Skin of body (tissue), 2 donors: Measurements from ENCODE around the gene AKR1C2. TPM values are rescaled to one million over a fixed set of nuclear protein-coding genes. Genes with fewer than 3 reads are reported as not detected.
"Not testable (repeated sequence)": the region's sequence is repeated elsewhere in the genome, so short reads cannot be mapped to it uniquely, and the experiment has no call there.

ENCODE experiments used
- DNase-seq: peaks from one replicate; lab custom pipeline; 2025; lab: John Stamatoyannopoulos, UW
- total RNA-seq: library from RNA; depleted of rRNA; stranded (reverse); fragments of >200 nt; gene quantifications from one replicate; pipeline ENCODE4 v1.2.3, GENCODE V29; 2014

AKR1C2 gene
- total RNA-seq = 4.5 TPM

DNA sequence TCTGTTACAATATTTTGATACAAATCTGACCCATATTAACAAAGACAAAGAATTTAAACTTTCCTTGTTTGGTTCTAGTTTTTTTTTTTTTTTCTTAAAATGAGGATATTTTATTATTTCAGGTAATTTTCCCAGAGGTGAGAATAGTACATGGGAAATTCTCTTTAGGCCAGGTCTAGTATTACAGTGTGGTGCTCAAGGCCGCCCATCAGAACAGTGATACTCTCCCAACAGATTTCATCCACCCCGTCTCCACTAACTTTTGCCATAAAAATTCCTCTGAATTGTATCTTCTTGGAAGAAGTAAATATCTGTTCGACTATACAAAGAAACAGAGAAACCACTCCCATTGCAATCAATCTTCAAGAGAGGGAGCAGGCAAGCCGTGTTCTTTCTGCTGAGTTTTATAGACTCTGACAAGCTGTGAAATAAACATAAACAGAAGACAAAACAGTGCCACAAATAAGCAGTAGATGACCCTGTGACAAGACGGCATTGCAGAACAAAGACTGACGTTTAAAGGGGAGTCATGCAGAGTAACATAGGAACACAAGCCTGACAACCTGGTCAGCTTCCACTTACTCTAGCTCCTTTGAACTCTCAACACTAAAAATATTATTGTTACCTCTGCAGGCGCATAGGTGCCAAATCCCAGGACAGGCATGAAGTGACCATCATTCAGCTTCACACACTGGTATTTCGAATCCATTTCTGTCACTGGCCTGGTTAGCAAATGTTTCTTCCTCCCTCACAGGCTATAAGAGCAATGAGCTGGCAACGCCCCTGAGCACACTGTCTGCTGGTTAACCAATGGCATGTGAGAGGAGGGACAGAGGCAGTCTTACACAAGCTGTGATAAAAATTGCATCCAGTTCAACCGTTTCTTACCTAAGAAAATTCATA is at the start of gene AKR1C2:
Gene AKR1C2 (minus strand): TSS at position 731 of the 903 bp plus-strand sequence. CDS start 22 bp downstream, at position 709.
- not testable (repeated sequence) for DNase-seq

DNA sequence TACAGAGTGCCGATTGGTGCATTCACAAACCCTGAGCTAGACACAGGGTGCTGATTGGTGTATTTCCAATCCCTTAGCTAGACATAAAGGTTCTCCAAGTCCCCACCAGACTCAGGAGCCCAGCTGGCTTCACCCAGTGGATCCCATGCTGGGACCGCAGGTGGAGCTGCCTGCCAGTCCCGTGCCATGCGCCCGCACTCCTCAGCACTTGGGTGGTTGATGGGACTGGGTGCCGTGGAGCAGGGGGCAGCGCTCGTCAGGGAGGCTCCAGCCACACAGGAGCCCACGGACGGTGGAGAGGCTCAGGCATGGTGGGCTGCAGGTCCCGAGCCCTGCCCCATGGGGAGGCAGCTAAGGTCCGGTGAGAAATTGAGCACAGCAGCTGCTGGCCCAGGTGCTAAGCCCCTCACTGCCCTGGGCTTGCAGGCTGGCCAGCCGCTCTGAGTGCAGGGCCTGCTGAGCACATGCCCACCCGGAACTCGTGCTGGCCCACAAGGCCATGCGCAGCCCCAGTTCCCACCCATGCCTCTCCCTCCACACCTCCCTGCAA is 49.4 kb upstream of the AKR1C2 start:
- DNase-seq = not testable (repeated sequence)

DNA sequence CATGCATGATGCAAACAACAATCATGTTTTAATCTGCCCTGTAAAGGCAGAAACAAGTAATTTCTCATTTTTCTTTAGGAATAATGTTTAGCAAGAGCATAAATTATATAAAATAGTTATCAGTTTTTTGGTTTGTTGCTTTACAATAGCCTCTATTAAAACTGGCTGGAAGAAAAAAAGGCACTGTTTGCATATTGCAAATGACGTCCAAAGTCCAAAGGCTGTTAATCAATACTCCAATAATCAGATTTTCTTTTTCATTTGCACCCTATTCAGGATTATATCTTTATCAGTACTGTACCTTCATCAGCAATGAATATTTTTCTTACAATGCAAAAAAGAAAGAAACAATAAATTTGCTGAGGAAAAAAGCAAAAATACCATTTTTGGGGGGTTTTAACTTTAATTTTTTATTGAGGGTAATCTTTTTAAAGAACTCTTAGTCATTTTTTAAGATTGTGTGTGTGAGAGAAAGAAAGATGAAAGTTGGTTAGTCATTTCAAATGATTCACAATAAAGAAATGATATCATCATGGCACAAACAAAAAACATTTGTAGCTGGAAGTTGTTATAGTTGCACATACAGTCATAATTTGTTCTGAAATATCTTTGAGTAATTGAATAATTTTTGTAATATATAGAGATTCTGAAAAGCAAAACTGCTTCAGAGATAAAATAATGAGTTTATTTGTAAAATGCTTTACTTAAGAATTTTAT is 44.4 kb upstream of the AKR1C2 start:
- no peak for DNase-seq

DNA sequence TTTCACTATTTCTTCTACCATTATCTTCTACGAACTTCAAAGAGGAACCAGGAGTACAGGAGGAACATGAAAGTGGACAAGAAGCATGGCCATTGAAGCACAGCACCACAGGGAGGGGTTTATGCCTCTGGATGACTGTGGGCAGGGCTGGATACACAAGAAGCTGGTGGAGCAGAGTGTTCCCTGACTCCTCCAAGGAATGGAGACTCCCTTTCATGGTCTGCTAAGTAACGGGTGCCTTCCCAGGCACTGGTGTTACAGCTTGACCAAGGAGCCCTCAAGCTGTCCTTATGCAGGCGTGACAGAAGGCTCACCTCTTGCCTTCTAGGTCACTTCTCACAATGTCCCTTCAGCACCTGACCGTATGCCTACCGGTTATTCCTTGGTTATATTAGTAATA is 43.4 kb upstream of the AKR1C2 start:
- DNase-seq = not testable (repeated sequence)

DNA sequence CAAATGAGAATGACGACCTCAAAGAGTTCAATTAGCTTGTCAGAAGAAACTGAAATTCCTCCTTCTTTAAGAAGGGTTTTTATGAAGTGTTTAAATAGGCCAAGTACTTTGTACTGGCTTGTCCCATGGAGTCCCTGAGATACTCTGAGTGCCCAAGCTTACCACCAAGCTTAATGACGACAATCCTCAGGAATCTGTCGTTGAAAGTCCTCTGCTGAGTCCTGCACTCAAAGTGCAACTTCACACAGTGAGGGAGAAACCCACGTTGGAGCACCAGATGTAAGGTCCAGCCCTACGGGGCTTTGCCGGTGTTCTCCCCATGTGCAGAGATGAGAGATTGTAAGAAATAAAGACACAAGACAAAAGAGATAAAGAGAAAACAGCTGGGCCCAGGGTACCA is 42.8 kb upstream of the AKR1C2 start:
- DNase-seq = no peak

DNA sequence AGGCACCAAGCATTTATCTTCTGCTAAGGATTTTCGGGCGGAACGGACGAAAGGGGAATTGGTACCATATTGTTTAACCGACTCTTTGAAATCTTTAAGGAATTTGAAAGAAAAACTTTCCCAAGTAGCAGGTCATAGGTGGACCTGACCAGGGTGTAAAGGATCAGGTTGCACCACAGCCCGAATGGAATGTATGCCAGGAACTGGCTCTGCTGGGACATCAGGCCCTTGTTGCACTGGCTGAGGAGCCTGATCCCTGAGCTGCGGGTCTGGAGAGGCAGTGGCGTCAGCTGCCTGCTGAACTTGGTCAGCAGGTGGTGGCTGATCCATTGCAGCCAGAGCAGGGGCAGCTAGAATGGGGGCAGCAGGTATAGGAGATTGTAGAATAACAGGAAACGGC is 41.4 kb upstream of the AKR1C2 start:
- no peak for DNase-seq

DNA sequence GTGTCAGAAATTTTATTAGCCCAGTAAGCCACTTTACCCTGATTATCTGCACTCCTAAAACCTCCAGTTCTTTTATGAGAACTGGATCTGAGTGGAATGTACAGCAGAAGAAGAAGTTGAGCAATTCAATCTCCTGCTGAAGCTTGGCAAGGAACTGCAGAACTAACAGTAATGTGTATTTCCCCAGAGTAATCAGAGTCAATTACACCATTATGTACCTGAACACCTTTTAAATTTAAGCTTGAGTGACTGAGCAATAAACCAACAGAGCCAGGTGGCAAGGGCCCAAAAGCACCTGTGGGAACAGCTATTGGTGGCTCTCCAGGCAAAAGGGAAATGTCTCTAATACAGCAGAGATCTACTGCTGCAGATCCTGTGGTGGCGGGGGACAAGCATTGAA is 40.1 kb upstream of the AKR1C2 start:
- DNase-seq = no peak

DNA sequence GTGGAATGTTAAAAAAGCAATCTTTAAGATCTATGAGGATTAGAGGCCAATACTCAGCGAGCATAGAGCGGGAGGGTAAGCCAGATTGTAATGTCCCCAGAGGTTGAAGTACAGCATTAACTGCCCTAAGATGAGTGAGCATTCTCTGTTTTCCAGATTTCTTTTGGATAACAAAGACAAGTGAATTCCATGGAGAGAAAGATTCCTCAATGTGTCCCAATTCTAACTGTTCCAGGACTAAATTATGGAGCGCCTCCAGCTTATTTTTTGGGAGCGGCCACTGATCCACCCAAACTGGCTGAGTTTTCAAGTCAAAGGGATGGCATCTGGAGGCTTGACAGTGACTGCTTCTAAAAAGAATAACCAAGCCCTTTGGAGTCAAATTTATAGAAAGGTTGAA is 39.3 kb upstream of the AKR1C2 start:
- DNase-seq = no peak

DNA sequence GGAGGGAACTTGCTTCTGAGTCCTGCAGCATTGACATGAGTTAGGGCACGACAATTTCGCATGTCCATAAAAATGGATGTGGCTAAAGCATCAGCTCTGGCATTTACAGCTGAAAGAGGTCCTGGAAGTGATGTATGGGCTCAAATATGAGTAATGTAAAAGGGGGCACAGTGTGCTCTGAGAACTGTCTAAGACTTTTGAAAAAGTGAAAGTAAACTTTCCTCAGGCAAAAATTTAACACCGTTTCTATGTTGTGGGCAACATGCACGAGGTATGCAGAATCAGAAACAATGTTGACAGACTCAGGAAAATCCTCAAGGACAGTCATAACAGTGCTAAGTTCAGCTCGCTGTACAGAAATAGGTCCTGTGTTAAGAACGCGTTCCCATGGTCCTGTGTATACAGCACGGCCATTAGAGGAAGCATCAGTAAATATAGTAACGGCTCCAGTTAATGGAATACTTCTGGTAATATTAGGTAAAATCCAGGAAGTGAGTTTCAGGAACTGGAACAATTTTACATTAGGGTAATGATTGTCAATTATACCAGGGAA is 37.9 kb upstream of the AKR1C2 start:
- no peak for DNase-seq

DNA sequence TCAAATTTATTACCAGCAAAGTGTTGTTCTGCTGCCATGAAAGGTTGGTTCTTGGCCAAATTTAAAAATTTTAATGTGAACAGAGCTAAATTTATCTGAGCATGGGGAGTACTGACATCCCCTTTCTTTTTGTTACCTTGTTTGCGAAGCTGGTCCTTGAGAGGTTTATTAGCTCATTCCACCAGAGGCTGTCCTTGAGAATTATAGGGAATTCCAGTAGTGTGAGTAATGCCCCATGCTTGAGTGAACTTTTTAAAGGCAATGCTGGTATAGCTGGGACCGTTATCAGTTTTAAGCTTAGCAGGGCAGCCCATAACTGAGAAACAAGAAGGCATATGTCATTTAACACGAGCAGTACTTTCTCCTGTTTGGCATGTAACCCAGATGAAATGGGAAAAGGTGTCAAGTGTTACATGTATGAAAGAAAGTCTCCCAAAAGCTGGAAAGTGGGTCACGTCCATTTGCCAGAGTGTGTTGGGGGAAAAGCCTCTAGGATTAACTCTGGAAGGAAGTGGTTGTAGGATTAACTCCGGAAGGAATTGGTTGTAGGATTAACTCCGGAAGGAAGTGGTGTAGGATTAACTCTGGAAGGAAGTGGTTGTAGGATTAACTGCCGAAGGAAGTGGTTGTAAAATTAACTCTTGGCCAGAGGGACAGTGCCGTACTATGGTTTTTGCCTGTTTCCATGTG is 37.3 kb upstream of the AKR1C2 start:
- no peak for DNase-seq

DNA sequence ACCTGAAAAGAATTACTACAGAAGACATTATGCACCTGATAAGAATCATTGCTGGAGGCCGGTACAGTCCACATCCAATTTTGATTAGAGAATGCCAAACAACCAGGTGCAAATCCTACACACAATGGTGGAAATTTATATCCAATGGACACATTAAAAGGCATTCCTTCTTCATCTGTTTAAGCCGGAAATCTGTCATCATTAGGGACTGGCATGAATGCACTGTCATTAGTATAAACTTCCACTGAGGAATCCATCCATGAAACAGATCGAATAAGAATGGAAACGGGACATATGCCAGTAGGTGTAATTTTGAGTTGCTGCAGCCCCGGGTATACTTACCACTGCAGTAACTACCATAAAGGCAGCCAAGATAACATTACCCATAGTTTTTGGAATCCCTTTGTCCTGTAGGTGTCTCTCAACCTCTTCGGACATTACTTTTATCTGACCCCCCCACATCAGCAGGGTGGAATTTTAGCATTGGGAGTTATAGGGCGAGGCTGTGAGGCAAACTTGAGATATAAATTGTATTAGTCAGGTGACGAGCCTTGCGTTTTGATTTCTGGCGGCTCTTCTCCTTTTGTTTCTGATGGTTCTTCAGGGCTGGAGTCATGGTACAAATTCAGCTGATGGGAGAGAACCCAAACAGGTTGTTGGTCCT is 36.5 kb upstream of the AKR1C2 start:
- DNase-seq = no peak

DNA sequence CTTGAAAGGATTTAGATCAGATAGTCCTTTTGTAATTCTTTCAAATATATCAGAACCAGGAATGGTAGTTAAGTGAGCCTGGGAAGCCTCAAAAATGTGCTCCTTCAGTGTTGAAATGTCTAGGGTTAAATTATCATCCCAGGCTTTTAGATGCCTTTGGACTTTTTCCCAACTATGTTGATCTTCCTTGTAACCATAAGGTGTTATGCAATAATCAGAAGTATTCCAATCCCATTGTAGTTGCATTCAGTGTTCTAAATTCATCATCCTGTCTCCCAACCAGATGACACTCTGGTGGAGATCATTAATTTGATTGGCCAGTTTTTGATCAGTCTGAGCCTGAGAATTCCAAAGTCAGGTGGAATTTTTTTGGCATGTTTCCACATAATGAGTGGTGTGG is 35.1 kb upstream of the AKR1C2 start:
- DNase-seq = no peak

DNA sequence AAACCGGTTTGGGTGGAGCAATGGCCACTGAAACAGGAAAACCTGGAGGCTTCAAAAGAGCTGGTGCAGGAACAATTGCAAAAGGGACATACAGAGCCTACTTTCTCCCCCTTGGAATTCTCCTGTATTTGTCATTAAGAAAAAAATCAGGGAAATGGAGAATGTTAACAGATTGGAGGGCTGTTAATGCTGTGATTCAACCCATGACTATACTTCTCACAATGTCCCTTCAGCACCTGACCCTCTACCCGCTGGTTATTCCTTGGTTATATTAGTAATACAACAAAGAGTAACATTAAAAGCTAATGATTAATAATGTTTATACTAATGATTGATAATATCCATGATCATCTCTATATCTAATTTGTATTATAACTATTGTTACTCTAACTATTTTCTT is 34.4 kb upstream of the AKR1C2 start:
- DNase-seq = no peak

DNA sequence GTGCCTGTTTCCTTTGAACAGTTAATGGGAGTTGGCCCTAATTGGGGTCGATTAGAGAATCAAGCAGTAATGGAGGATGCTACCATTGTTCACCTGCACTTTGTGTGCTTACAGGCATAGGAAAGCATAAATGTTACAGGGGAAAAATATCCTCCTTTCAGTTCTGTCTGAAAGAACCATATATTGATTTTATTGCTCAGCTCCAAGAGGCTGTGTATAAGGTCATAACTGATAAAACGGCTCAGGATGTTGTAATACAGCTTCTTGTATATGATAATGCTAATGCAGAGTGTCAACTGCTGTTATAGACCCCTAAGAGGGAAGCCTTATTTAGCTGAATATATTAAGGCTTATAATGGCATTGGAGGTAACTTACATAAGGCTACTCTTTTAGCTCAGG is 32.9 kb upstream of the AKR1C2 start:
- no peak for DNase-seq

DNA sequence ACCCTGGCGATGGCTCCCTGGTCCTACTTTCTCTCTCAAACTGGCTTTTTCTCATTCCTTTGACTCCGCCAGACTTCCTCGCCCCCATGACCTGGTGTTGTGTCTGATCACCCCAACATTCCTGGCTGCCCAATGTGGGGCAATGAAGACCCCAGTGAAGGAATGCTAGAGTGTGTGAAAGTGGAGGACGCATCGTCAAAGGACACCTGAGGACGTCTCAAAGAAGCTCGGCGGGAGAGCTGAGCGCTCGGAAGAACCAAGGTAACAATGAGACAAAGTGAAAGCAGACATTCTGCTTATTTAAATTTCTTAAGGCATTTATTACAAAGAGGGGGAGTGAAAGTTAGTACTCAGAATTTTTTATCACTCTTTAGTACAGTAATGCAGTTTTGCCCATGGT is 31.7 kb upstream of the AKR1C2 start:
- no peak for DNase-seq

DNA sequence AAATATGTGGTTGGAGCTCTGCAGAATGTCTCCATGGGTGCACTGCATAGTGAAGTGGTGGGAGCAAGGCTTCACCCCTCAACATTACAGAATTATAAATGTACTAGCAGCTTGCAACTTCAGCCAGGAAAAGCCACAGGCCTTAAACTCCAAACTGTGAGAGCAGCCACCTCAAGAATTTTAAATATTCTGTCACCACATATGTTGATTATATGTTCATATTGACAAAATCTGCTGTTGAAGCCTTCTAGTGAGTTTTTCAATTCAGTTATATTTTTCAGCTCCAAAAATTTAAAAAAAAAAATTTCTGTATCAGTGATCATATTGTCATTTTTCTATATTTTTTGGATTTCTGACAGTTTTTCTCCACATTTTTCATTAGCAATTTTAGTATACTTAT is 30.9 kb upstream of the AKR1C2 start:
- DNase-seq = no peak

DNA sequence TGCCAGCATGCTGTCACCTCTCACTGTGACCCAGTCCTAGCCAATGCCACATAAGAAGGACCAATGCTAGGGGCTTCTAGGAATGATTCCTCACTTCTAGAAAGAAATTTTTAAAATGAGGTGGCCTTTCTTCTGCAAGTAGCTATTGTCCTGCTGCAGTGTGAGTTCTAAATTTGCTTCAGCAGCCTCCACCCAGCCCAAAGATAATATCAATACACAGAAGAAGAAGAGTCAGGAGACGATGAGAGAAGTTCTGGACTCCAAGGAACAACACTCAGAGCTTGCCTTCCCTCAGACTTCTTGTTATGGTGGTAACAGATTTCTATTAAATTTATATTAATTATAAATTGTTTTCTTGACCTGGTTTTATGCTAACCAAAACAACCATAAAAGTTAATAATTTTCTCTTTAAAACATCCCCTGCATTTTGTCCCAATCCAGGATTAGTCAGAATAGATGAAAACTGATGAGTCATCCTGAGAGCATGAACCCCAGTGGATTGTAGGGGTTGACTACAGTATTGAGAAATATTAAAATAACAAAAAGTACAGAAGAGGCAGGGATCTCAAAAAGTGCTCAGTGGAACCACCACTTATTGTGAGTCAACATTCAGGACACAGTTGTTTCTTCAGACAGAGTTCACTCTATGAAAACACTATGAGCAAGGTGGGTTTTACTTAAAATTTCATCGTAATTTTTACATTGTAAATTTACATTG is 29.6 kb upstream of the AKR1C2 start:
- DNase-seq = no peak

DNA sequence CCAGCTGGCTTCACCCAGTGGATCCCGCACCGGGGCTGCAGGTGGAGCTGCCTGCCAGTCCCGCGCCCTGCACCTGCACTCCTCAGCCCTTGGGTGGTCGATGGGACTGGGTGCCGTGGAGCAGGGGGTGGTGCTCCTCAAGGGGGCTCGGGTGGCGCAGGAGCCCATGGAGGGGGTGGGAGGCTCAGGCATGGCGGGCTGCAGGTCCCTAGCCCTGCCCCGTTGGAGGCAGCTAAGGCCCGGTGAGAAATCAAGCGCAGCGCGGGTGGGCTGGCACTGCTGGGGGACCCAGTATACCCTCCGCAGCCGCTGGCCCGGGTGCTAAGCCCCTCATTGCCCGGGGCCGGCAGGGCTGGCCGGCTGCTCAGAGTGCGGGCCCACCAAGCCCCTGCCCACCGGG is 28.8 kb upstream of the AKR1C2 start:
- DNase-seq = not testable (repeated sequence)

DNA sequence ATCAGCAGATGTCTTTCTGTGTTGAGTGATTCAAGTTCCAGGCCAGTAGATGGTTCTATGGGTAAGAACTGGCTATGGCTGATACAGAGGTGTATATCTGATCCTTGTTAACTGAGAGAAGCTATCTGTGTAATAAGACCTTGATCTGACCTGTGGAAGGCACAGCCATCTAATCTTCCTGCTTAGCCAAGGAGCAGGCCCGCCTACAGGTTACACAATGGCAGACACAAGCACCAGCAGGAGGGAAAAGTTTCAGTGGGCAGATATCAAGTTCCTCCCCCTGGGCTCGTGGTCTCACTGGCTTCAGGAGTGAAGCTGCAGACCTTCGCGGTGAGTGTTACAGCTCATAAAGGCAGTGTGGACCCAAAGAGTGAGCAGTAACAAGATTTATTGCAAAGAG is 27.9 kb upstream of the AKR1C2 start:
- not testable (repeated sequence) for DNase-seq

DNA sequence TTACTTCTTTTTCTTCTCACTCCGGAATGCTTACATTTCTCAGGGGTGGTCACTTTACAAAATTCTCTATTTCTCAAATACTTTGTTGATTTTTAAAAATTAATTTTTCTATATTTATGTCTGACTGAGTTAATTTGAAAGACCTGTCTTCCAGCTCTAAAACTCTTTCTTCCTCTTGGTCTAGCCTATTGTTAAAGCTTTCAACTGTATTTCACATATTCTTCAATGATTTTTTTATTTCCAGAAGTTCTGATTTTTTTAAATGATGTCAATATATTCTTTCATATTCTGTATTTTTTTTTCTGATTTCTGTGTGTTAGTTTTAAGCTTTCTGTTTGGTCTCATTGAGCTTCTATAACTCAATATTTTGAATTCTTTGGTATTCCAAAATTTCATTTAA is 27.3 kb upstream of the AKR1C2 start:
- no peak for DNase-seq
